Trophoblast cell (in vitro differentiated cells and primary cell): ENCODE measurements around the gene CUL4A.

Source experiments
- DNase-seq, 2 donors: peaks; one replicate each; pipeline ENCODE4 v3.0.0-alpha.2; 2016
- H2AFZ ChIP-seq: 2 replicates; pipeline ENCODE4 v1.6.1; 2013; ENCODE audit warnings: low read length, moderate library complexity, mild to moderate bottlenecking; ENCODE audit not compliant: insufficient read depth, poor library complexity
- H2AK5ac ChIP-seq: 2 replicates; pipeline ENCODE4 v1.6.1; 2013; ENCODE audit warnings: mild to moderate bottlenecking, low read length
- H2BK120ac ChIP-seq: 2 replicates; pipeline ENCODE4 v1.6.1; 2013; ENCODE audit warnings: low read length, mild to moderate bottlenecking, moderate library complexity; ENCODE audit not compliant: insufficient read depth, poor library complexity
- H2BK12ac ChIP-seq: 2 replicates; pipeline ENCODE4 v1.6.1; 2013; ENCODE audit warnings: mild to moderate bottlenecking, low read length, moderate library complexity
- H2BK5ac ChIP-seq: 2 replicates; pipeline ENCODE4 v1.6.1; 2013; ENCODE audit warnings: low read length, low read depth, moderate library complexity, mild to moderate bottlenecking; ENCODE audit not compliant: poor library complexity
- H3K14ac ChIP-seq: 2 replicates; pipeline ENCODE4 v1.6.1; 2013; ENCODE audit warnings: mild to moderate bottlenecking, low read length
- H3K18ac ChIP-seq: 2 replicates; pipeline ENCODE4 v1.6.1; 2013; ENCODE audit warnings: mild to moderate bottlenecking, low read length
- H3K23ac ChIP-seq: 2 replicates; pipeline ENCODE4 v1.6.1; 2013; ENCODE audit warnings: low read length
- H3K27ac ChIP-seq: 2 replicates; pipeline ENCODE4 v1.5.1; 2013; ENCODE audit warnings: low read depth, mild to moderate bottlenecking, inconsistent platforms, low read length, moderate library complexity
- H3K27me3 ChIP-seq: 2 replicates; pipeline ENCODE4 v1.6.1; 2013; ENCODE audit warnings: inconsistent platforms, mild to moderate bottlenecking, low read length, moderate library complexity; ENCODE audit not compliant: insufficient read depth
- H3K36me3 ChIP-seq, 2 experiments: 1 replicate in 1 of 2; 2 replicates in 1 of 2; pipeline ENCODE4 v1.6.1; 2013; ENCODE audit warnings: low read length in 2 of 2, mild to moderate bottlenecking in 2 of 2, moderate library complexity in 1 of 2; ENCODE audit not compliant: insufficient read depth in 2 of 2, control insufficient read depth in 1 of 2
- H3K4ac ChIP-seq: 2 replicates; pipeline ENCODE4 v1.6.1; 2013; ENCODE audit warnings: low read depth, mild to moderate bottlenecking, low read length, moderate library complexity
- H3K4me1 ChIP-seq, 2 experiments: 1 replicate in 1 of 2; 2 replicates in 1 of 2; pipeline ENCODE4 v1.6.1; 2013; ENCODE audit warnings: low read length in 2 of 2, mild to moderate bottlenecking in 2 of 2, moderate library complexity in 1 of 2; ENCODE audit not compliant: insufficient read depth in 2 of 2, control insufficient read depth in 1 of 2
- H3K4me2 ChIP-seq: 2 replicates; pipeline ENCODE4 v1.6.1; 2013; ENCODE audit warnings: inconsistent platforms, mild to moderate bottlenecking, low read length, moderate library complexity
- H3K4me3 ChIP-seq: 2 replicates; pipeline ENCODE4 v1.5.1; 2013; ENCODE audit warnings: mild to moderate bottlenecking, low read depth, low read length, inconsistent platforms
- H3K79me1 ChIP-seq: one replicate; pipeline ENCODE4 v1.6.1; 2013; ENCODE audit warnings: low read length
- H3K79me2 ChIP-seq: 2 replicates; pipeline ENCODE4 v1.6.1; 2013; ENCODE audit warnings: low read length, mild to moderate bottlenecking; ENCODE audit not compliant: control insufficient read depth, insufficient read depth, poor library complexity
- H3K9ac ChIP-seq: 2 replicates; pipeline ENCODE4 v1.6.1; 2013; ENCODE audit warnings: mild to moderate bottlenecking, low read length
- H3K9me3 ChIP-seq: 2 replicates; pipeline ENCODE4 v1.6.1; 2013; ENCODE audit warnings: low read depth, mild to moderate bottlenecking, control low read depth, inconsistent platforms, low read length; ENCODE audit not compliant: insufficient read depth
- H4K12ac ChIP-seq: 2 replicates; pipeline ENCODE4 v1.6.1; 2013; ENCODE audit warnings: low read depth, mild to moderate bottlenecking, low read length, moderate library complexity
- H4K8ac ChIP-seq: 2 replicates; pipeline ENCODE4 v1.6.1; 2013; ENCODE audit warnings: low read depth, mild to moderate bottlenecking, low read length, moderate library complexity
- H4K91ac ChIP-seq: one replicate; pipeline ENCODE4 v1.6.1; 2013; ENCODE audit warnings: low read depth, mild to moderate bottlenecking, low read length, moderate library complexity
- WGBS: extraction: QIAGEN DNeasy Blood & Tissue Kit; methylation state at CpG from one replicate; pipeline ENCODE4 v1.1.7; 2013; ENCODE audit warnings: missing lambda C conversion rate; ENCODE audit not compliant: insufficient read length, insufficient coverage; ENCODE audit errors: extremely low coverage; 5-methylcytosine and 5-hydroxymethylcytosine counted together

The CUL4A gene

GRCh38 chr13:113179374-113180230, 29.8 kb upstream of the CUL4A start:
- Histone ChIP-seq H2AFZ (no peak overlapping the region), H3K79me1 (no peaks in the 10 kb centered on the region), H3K4ac (no peak overlapping the region), H4K12ac (no peak overlapping the region), H4K8ac (no peak overlapping the region), H3K23ac (no peak overlapping the region), H3K36me3 (peaks cover 39 to 53% of the 10 kb centered on the region in 2 experiments), H4K91ac (no peak overlapping the region), H2BK120ac (no peak overlapping the region), H2BK5ac (no peak overlapping the region), H3K9ac (no peak overlapping the region), H3K4me1 (no peaks in the 10 kb centered on the region), H3K9me3 (no peaks in the 10 kb centered on the region), H2AK5ac (no peak overlapping the region), H3K27ac (no peak overlapping the region), H3K14ac (no peak overlapping the region), H3K18ac (no peak overlapping the region), H3K79me2 (no peaks in the 10 kb centered on the region), H3K4me2 (no peak overlapping the region), H3K27me3 (no peaks in the 10 kb centered on the region), H2BK12ac (no peak overlapping the region), H3K4me3 (no peak overlapping the region)
- no peak for DNase-seq
- no CpG with 5 or more reads among the region's 28 CpGs for WGBS

GRCh38 chr13:113182046-113182445, 27.4 kb upstream of the CUL4A start:
- H3K36me3 ChIP-seq, result peaks cover 28 to 41% of the 10 kb centered on the region in 2 experiments
- H3K4me3 ChIP-seq, result no peak overlapping the region
- no CpG with 5 or more reads among the region's 4 CpGs for WGBS
- H3K79me2 ChIP-seq, result no peaks in the 10 kb centered on the region
- no peak for DNase-seq
- H2BK12ac ChIP-seq, result no peak overlapping the region
- peaks cover 0 to under 1% of the 10 kb centered on the region in 2 experiments for H3K4me1 ChIP-seq
- no peak overlapping the region for H3K18ac ChIP-seq
- no peak overlapping the region for H2BK5ac ChIP-seq
- H2BK120ac ChIP-seq, result no peak overlapping the region
- no peak overlapping the region for H4K91ac ChIP-seq
- H3K79me1 ChIP-seq, result no peaks in the 10 kb centered on the region
- H3K23ac ChIP-seq, result no peak overlapping the region
- no peak overlapping the region for H4K12ac ChIP-seq
- no peak overlapping the region for H3K9ac ChIP-seq
- no peak overlapping the region for H3K27ac ChIP-seq
- H4K8ac ChIP-seq, result no peak overlapping the region
- H3K4me2 ChIP-seq, result no peak overlapping the region
- no peak overlapping the region for H3K14ac ChIP-seq
- no peak overlapping the region for H2AK5ac ChIP-seq
- no peak overlapping the region for H2AFZ ChIP-seq
- H3K4ac ChIP-seq, result no peak overlapping the region
- no peaks in the 10 kb centered on the region for H3K9me3 ChIP-seq
- H3K27me3 ChIP-seq, result no peaks in the 10 kb centered on the region

GRCh38 chr13:113183450-113184129, 25.8 kb upstream of the CUL4A start:
- Histone ChIP-seq H3K23ac (no peak overlapping the region), H3K9me3 (no peaks in the 10 kb centered on the region), H2BK120ac (no peak overlapping the region), H2AK5ac (no peak overlapping the region), H3K79me1 (no peaks in the 10 kb centered on the region), H3K4me1 (peaks cover 0 to 4% of the 10 kb centered on the region in 2 experiments), H2BK12ac (no peak overlapping the region), H3K14ac (no peak overlapping the region), H3K36me3 (peaks cover 33 to 42% of the 10 kb centered on the region in 2 experiments), H3K27ac (no peak overlapping the region), H4K8ac (no peak overlapping the region), H2BK5ac (no peak overlapping the region), H3K18ac (no peak overlapping the region), H3K9ac (no peak overlapping the region), H4K12ac (no peak overlapping the region), H3K4me2 (no peak overlapping the region), H2AFZ (no peak overlapping the region), H4K91ac (no peak overlapping the region), H3K79me2 (no peaks in the 10 kb centered on the region), H3K27me3 (no peaks in the 10 kb centered on the region), H3K4me3 (no peak overlapping the region), H3K4ac (no peak overlapping the region)
- DNase-seq, result no peak
- WGBS, result no CpG with 5 or more reads among the region's 14 CpGs

- no peak for DNase-seq
- H2BK5ac ChIP-seq, result no peak overlapping the region
Measured at GRCh38 chr13:113184568-113185440, 24.6 kb upstream of the CUL4A start.

More at GRCh38 chr13:113184568-113185440, 24.6 kb upstream of the CUL4A start:
- H4K8ac ChIP-seq, result no peak overlapping the region
- no peak overlapping the region for H3K4me3 ChIP-seq
- H3K18ac ChIP-seq, result no peak overlapping the region
- H3K4me2 ChIP-seq, result no peak overlapping the region
- no peak overlapping the region for H2AFZ ChIP-seq
- H3K9ac ChIP-seq, result no peak overlapping the region
- no peak overlapping the region for H3K27ac ChIP-seq
- H3K4me1 ChIP-seq, result peaks cover 0 to 4% of the 10 kb centered on the region in 2 experiments
- no peaks in the 10 kb centered on the region for H3K27me3 ChIP-seq
- no peaks in the 10 kb centered on the region for H3K79me2 ChIP-seq
- H3K9me3 ChIP-seq, result no peaks in the 10 kb centered on the region
- H3K79me1 ChIP-seq, result no peaks in the 10 kb centered on the region
- no peak overlapping the region for H3K23ac ChIP-seq
- no peak overlapping the region for H3K14ac ChIP-seq
- no peak overlapping the region for H4K12ac ChIP-seq
- no peak overlapping the region for H2BK120ac ChIP-seq
- H2AK5ac ChIP-seq, result no peak overlapping the region
- WGBS, result no CpG with 5 or more reads among the region's 22 CpGs
- no peak overlapping the region for H2BK12ac ChIP-seq
- H4K91ac ChIP-seq, result no peak overlapping the region
- peaks cover 29 to 38% of the 10 kb centered on the region in 2 experiments for H3K36me3 ChIP-seq
- H3K4ac ChIP-seq, result no peak overlapping the region
